Mesenchymal stem cell (in vitro differentiated cells and primary cell): ENCODE results near the gene LARP1.
"Not testable (repeated sequence)": the region's sequence is repeated elsewhere in the genome, so short reads cannot be mapped to it uniquely, and the experiment has no call there.

ENCODE experiments used
- DNase-seq: peaks from one replicate; pipeline ENCODE4 v3.0.0-alpha.2; 2013
- H2AFZ ChIP-seq: one replicate; pipeline ENCODE4 v1.6.1; 2013; ENCODE audit warnings: low read depth, mild to moderate bottlenecking, control low read depth, inconsistent platforms, low read length, moderate library complexity
- H2AK5ac ChIP-seq: 2 replicates; pipeline ENCODE4 v1.6.1; 2013; ENCODE audit warnings: low read length, moderate library complexity, mild to moderate bottlenecking, inconsistent platforms; ENCODE audit not compliant: severe bottlenecking
- H2BK120ac ChIP-seq: one replicate; pipeline ENCODE4 v1.6.1; 2013; ENCODE audit warnings: low read depth, mild to moderate bottlenecking, inconsistent platforms, low read length, moderate library complexity
- H2BK12ac ChIP-seq, 2 experiments: one replicate each; pipeline ENCODE4 v1.6.1; 2013; ENCODE audit warnings: inconsistent platforms in 2 of 2, low read length in 2 of 2, mild to moderate bottlenecking in 2 of 2, moderate library complexity in 2 of 2, control low read depth in 1 of 2
- H2BK15ac ChIP-seq: one replicate; pipeline ENCODE4 v1.6.1; 2013; ENCODE audit warnings: mild to moderate bottlenecking, low read depth, inconsistent platforms; ENCODE audit not compliant: poor library complexity, severe bottlenecking
- H2BK5ac ChIP-seq: 2 replicates; pipeline ENCODE4 v1.6.1; 2013; ENCODE audit warnings: low read depth, mild to moderate bottlenecking, low read length, control low read depth, inconsistent platforms; ENCODE audit not compliant: poor library complexity, severe bottlenecking
- H3K14ac ChIP-seq, 2 experiments: one replicate each; pipeline ENCODE4 v1.6.1; 2013; ENCODE audit warnings: inconsistent platforms in 2 of 2, low read length in 2 of 2, control low read depth in 1 of 2, mild to moderate bottlenecking in 1 of 2, moderate library complexity in 1 of 2
- H3K18ac ChIP-seq, 2 experiments: one replicate each; pipeline ENCODE4 v1.6.1; 2013; ENCODE audit warnings: inconsistent platforms in 2 of 2, low read length in 2 of 2, control low read depth in 1 of 2, low read depth in 1 of 2, mild to moderate bottlenecking in 1 of 2
- H3K23ac ChIP-seq, 2 experiments: one replicate each; pipeline ENCODE4 v1.6.1; 2013; ENCODE audit warnings: inconsistent platforms in 2 of 2, low read length in 2 of 2, mild to moderate bottlenecking in 2 of 2, moderate library complexity in 2 of 2, control low read depth in 1 of 2
- H3K27ac ChIP-seq: 2 replicates; pipeline ENCODE4 v1.5.1; 2013; ENCODE audit warnings: mild to moderate bottlenecking, moderate library complexity, low read length, control low read depth, inconsistent platforms; ENCODE audit not compliant: poor library complexity, severe bottlenecking
- H3K27me3 ChIP-seq, 2 experiments: 2 replicates each; pipeline versions ENCODE4 v1.6.1 to v1.7.0; 2013; ENCODE audit warnings: low read length in 2 of 2, mild to moderate bottlenecking in 2 of 2, moderate library complexity in 2 of 2, control low read depth in 1 of 2, inconsistent platforms in 1 of 2; ENCODE audit not compliant: control insufficient read depth in 1 of 2, insufficient read depth in 1 of 2
- H3K36me3 ChIP-seq, 2 experiments: 2 replicates each; pipeline versions ENCODE4 v1.6.1 to v1.7.0; 2013; ENCODE audit warnings: low read length in 2 of 2, control low read depth in 1 of 2, inconsistent platforms in 1 of 2, low read depth in 1 of 2, mild to moderate bottlenecking in 1 of 2; ENCODE audit not compliant: insufficient read depth in 2 of 2, control insufficient read depth in 1 of 2
- H3K4ac ChIP-seq, 2 experiments: one replicate each; pipeline ENCODE4 v1.6.1; 2013; ENCODE audit warnings: inconsistent platforms in 2 of 2, low read length in 2 of 2, mild to moderate bottlenecking in 2 of 2, moderate library complexity in 2 of 2, control low read depth in 1 of 2, low read depth in 1 of 2
- H3K4me1 ChIP-seq: 2 replicates; pipeline ENCODE4 v1.6.1; 2013; ENCODE audit warnings: low read depth, low read length, control low read depth; ENCODE audit not compliant: control insufficient read depth, insufficient read depth
- H3K4me2 ChIP-seq: 2 replicates; pipeline ENCODE4 v1.6.1; 2013; ENCODE audit warnings: low read length, mild to moderate bottlenecking, inconsistent platforms; ENCODE audit not compliant: poor library complexity, severe bottlenecking
- H3K4me3 ChIP-seq, 2 experiments: 2 replicates each; pipeline versions ENCODE4 v1.5.1 to v1.7.0; 2013; ENCODE audit warnings: low read length in 2 of 2, mild to moderate bottlenecking in 2 of 2, control low read depth in 1 of 2, low read depth in 1 of 2; ENCODE audit not compliant: insufficient read depth in 1 of 2
- H3K79me1 ChIP-seq: replicated peaks from 2 replicates; pipeline ENCODE4 v1.6.1; 2013; ENCODE audit warnings: mild to moderate bottlenecking, control low read depth, low read length, inconsistent platforms; ENCODE audit not compliant: poor library complexity, severe bottlenecking
- H3K9ac ChIP-seq: 2 replicates; pipeline ENCODE4 v1.7.0; 2013; ENCODE audit warnings: mild to moderate bottlenecking, low read length, moderate library complexity
- H3K9me3 ChIP-seq: 2 replicates; pipeline ENCODE4 v1.7.0; 2013; ENCODE audit warnings: mild to moderate bottlenecking, low read length; ENCODE audit not compliant: control insufficient read depth
- H4K8ac ChIP-seq: one replicate; pipeline ENCODE4 v1.6.1; 2013; ENCODE audit warnings: inconsistent platforms, mild to moderate bottlenecking, low read length, moderate library complexity
- H4K91ac ChIP-seq: one replicate; pipeline ENCODE4 v1.6.1; 2013; ENCODE audit warnings: mild to moderate bottlenecking, low read length, inconsistent platforms
- WGBS: methylation state at CpG from one replicate; pipeline ENCODE4 v1.1.7; 2013; ENCODE audit warnings: mixed read lengths; 5-methylcytosine and 5-hydroxymethylcytosine counted together

The LARP1 gene

GRCh38 chr5:154749491-154749890 is 5.7 kb upstream of the LARP1 start:
- Histone ChIP-seq H3K79me1 (peaks cover 5% of the 10 kb centered on the region), H3K4me3 (no peak overlapping the region), H3K4me1 (peaks cover 7% of the 10 kb centered on the region), H4K8ac (peak overlapping the region; percentile 65), H2BK12ac (no peak overlapping the region), H3K4me2 (no peak overlapping the region), H3K9ac (no peak overlapping the region), H2AFZ (no peak overlapping the region), H3K27ac (no peak overlapping the region), H3K9me3 (no peaks in the 10 kb centered on the region), H2BK5ac (no peak overlapping the region), H2BK120ac (no peak overlapping the region), H3K27me3 (no peaks in the 10 kb centered on the region), H2AK5ac (no peak overlapping the region), H2BK15ac (no peak overlapping the region), H3K23ac (no peak overlapping the region), H4K91ac (no peak overlapping the region), H3K36me3 (no peaks in the 10 kb centered on the region), H3K18ac (no peak overlapping the region), H3K4ac (no peak overlapping the region), H3K14ac (no peak overlapping the region)
- WGBS = 89% methylated on average over 1 of the region's 1 CpG
- no peak for DNase-seq

GRCh38 chr5:154750641-154751040 is 4.5 kb upstream of the LARP1 start:
- H3K27me3 ChIP-seq = not testable (repeated sequence)

GRCh38 chr5:154751854-154752253 is 3.3 kb upstream of the LARP1 start:
- Histone ChIP-seq H2BK12ac (no peak overlapping the region), H3K4me1 (peaks cover 9% of the 10 kb centered on the region)

More at GRCh38 chr5:154750641-154751040, 4.5 kb upstream of the LARP1 start:
- not testable (repeated sequence) for H3K14ac ChIP-seq, DNase-seq, H3K9ac ChIP-seq, H3K9me3 ChIP-seq, H3K4ac ChIP-seq, H3K79me1 ChIP-seq, H2BK120ac ChIP-seq, H3K27ac ChIP-seq, H4K91ac ChIP-seq, H2AFZ ChIP-seq, H4K8ac ChIP-seq, H3K36me3 ChIP-seq, H3K18ac ChIP-seq, H3K4me3 ChIP-seq, H2BK15ac ChIP-seq, H2AK5ac ChIP-seq, H3K4me2 ChIP-seq, H3K23ac ChIP-seq, H2BK5ac ChIP-seq, H2BK12ac ChIP-seq, H3K4me1 ChIP-seq
- WGBS = 95% methylated on average over 2 of the region's 2 CpGs

GRCh38 chr5:154753792-154754191 is 1.4 kb upstream of the LARP1 start:
- H3K9me3 ChIP-seq = no peaks in the 10 kb centered on the region
- peak overlapping the region; percentile 52 for H4K8ac ChIP-seq
- no peak overlapping the region for H2AK5ac ChIP-seq
- H3K9ac ChIP-seq = peak overlapping the region; percentile 97
- H3K4me3 ChIP-seq = peak overlapping the region in 1 of 2 experiments; percentile 80
- H2BK15ac ChIP-seq = no peak overlapping the region
- H3K14ac ChIP-seq = no peak overlapping the region
- H3K79me1 ChIP-seq = peaks cover 4% of the 10 kb centered on the region
- no peak overlapping the region for H3K27ac ChIP-seq
- H3K4me1 ChIP-seq = peaks cover 11% of the 10 kb centered on the region
- WGBS = 59% methylated on average over 4 of the region's 5 CpGs
- H2AFZ ChIP-seq = no peak overlapping the region
- H3K36me3 ChIP-seq = no peaks in the 10 kb centered on the region
- H2BK5ac ChIP-seq = no peak overlapping the region
- peak overlapping the region in 1 of 2 experiments; percentile 32 for H3K4ac ChIP-seq
- no peak overlapping the region for H3K23ac ChIP-seq
- H3K27me3 ChIP-seq = no peaks in the 10 kb centered on the region
- H3K18ac ChIP-seq = peak overlapping the region in 1 of 2 experiments; percentile 59
- H2BK12ac ChIP-seq = no peak overlapping the region
- no peak overlapping the region for H2BK120ac ChIP-seq
- H3K4me2 ChIP-seq = no peak overlapping the region
- peak; percentile 59 for DNase-seq
- H4K91ac ChIP-seq = no peak overlapping the region

More at GRCh38 chr5:154751854-154752253, 3.3 kb upstream of the LARP1 start:
- H3K4ac ChIP-seq = no peak overlapping the region
- H3K18ac ChIP-seq = no peak overlapping the region
- H3K4me3 ChIP-seq = no peak overlapping the region
- H3K79me1 ChIP-seq = peaks cover 4% of the 10 kb centered on the region
- no peak overlapping the region for H2AK5ac ChIP-seq
- DNase-seq = no peak
- H4K8ac ChIP-seq = no peak overlapping the region
- H3K9me3 ChIP-seq = no peaks in the 10 kb centered on the region
- H3K36me3 ChIP-seq = no peaks in the 10 kb centered on the region
- H2AFZ ChIP-seq = no peak overlapping the region
- H4K91ac ChIP-seq = no peak overlapping the region
- no peak overlapping the region for H3K4me2 ChIP-seq
- H2BK5ac ChIP-seq = no peak overlapping the region
- no peak overlapping the region for H2BK120ac ChIP-seq
- no peaks in the 10 kb centered on the region for H3K27me3 ChIP-seq
- H3K23ac ChIP-seq = no peak overlapping the region
- H3K27ac ChIP-seq = no peak overlapping the region
- no peak overlapping the region for H2BK15ac ChIP-seq
- H3K9ac ChIP-seq = no peak overlapping the region
- no peak overlapping the region for H3K14ac ChIP-seq
